GM23248 (cell line): ENCODE results near the gene CDH4.

Experiments used
- EZH2 ChIP-seq: fragments of 200-600 bp; sonication (generic); IDR thresholded peaks from 2 replicates; pipeline ENCODE4 v1.6.1; 2018; ENCODE audit warnings: antibody characterized with exemption, mild to moderate bottlenecking; ENCODE audit not compliant: insufficient read depth, poor library complexity, severe bottlenecking
- EZH2phosphoT487 ChIP-seq: fragments of 200-600 bp; sonication (generic); IDR thresholded peaks from 2 replicates; pipeline ENCODE4 v1.6.1; 2018; ENCODE audit warnings: antibody characterized with exemption, moderate library complexity, mild to moderate bottlenecking, low read depth; ENCODE audit not compliant: insufficient read depth

GRCh38 chr20:61556673-61557072, 304.6 kb downstream of the CDH4 start:
- TF ChIP-seq EZH2 (no peak), EZH2phosphoT487 (no peak)
